ENCODE measurements around the gene RDH8.

Gene RDH8

DNA sequence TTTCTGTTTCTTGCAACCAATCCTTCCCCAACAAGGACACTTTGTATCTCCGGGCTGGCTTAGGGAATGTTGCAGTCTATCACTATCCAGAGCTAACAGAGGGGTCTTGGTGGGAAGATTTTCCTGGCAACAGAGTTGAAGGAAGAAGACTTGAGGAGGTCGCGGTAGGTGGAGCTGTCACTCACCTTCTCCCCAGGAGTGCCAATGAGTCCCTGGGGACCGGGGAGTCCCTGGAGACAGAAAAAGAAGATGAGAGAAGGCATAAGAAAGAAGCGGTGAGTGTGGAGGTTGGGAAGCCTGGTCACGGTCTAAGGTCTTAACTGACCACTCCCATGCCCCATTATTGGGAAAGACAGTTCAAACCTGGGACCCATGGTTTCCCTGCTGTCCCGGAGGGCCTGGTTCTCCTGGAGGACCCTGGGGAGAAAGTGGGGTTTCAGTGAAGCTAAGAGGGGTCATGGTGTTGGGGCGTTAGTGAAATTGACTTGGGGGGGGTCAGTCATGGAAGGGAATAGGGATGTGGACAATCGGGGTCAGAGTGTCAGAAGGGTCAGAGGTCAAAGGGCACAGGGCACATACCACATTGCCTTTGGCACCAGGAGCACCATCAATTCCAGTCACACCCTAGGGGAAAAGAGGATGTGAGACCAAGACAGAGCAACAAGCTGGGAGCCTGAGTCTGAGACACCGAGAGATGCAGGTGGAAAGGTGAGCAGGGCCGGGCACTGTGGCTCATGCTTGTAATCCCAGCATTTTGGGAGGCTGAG lies 21.7 kb upstream of the RDH8 start:
- DNase-seq: no peak
- no peak for TF ChIP-seq EZH2 (optimal IDR thresholded peaks at IDR 0.05; ENCODE audit: low read depth, low read length)
- no peak for TF ChIP-seq EZH2phosphoT487 (IDR thresholded peaks at IDR 0.05; ENCODE audit: low read length)
- TF ChIP-seq, protein P1, sequence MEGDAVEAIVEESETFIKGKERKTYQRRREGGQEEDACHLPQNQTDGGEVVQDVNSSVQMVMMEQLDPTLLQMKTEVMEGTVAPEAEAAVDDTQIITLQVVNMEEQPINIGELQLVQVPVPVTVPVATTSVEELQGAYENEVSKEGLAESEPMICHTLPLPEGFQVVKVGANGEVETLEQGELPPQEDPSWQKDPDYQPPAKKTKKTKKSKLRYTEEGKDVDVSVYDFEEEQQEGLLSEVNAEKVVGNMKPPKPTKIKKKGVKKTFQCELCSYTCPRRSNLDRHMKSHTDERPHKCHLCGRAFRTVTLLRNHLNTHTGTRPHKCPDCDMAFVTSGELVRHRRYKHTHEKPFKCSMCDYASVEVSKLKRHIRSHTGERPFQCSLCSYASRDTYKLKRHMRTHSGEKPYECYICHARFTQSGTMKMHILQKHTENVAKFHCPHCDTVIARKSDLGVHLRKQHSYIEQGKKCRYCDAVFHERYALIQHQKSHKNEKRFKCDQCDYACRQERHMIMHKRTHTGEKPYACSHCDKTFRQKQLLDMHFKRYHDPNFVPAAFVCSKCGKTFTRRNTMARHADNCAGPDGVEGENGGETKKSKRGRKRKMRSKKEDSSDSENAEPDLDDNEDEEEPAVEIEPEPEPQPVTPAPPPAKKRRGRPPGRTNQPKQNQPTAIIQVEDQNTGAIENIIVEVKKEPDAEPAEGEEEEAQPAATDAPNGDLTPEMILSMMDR (IDR thresholded peaks at IDR 0.05; ENCODE audit: low read length): no peak
- Histone ChIP-seq H3K9me3 (replicated peaks; ENCODE audit: insufficient read depth, low read length) (no peaks in the 10 kb centered on the region), H4K20me1 (ENCODE audit: insufficient read depth, low read length) (no peaks in the 10 kb centered on the region), H3K4me3 (ENCODE audit: low read length) (no peak overlapping the region), H3K27ac (ENCODE audit: low read length) (no peak overlapping the region), H3K79me2 (ENCODE audit: low read length) (no peaks in the 10 kb centered on the region), H3K9ac (ENCODE audit: low read length) (no peak overlapping the region), H3K27me3 (replicated peaks; ENCODE audit: insufficient read depth, low read length) (peaks cover 68% of the 10 kb centered on the region), H3K4me2 (ENCODE audit: low read depth, low read length) (no peak overlapping the region), H2AFZ (ENCODE audit: low read length) (no peak overlapping the region), H3K4me1 (ENCODE audit: low read length) (no peaks in the 10 kb centered on the region), H3F3A (ENCODE audit: insufficient read depth, low read length) (no peaks in the 10 kb centered on the region), H3K9me2 (replicated peaks; ENCODE audit: insufficient read depth, low read length) (no peaks in the 10 kb centered on the region), H3K36me3 (replicated peaks; ENCODE audit: insufficient read depth, low read length) (no peaks in the 10 kb centered on the region)

DNA sequence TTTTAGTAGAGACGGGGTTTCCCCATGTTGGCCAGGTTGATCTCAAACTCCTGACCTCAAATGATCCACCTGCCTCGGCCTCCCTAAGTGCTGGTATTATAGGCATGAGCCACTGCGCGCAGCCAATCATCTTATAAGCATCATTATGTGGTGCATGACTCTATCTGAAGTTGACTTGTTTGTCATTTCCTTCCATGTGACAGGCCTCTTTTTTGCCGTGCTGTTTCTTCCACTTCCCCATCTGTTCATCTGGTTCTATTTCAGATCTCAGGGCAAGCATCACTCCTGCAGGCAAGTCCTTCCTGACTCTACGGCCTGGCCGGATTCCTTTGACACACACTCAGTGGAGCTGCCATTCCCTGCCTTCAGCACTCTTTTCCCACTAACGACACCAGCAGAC lies 18.2 kb upstream of the RDH8 start:
- no peaks in the 10 kb centered on the region for H3K79me2 ChIP-seq (ENCODE audit: low read length)
- no peaks in the 10 kb centered on the region for H4K20me1 ChIP-seq (ENCODE audit: insufficient read depth, low read length)
- no peaks in the 10 kb centered on the region for H3K36me3 ChIP-seq (replicated peaks; ENCODE audit: insufficient read depth, low read length)
- no peak overlapping the region for H3K4me2 ChIP-seq (ENCODE audit: low read depth, low read length)
- H2AFZ ChIP-seq (ENCODE audit: low read length): no peak overlapping the region
- no peak overlapping the region for H3K27ac ChIP-seq (ENCODE audit: low read length)
- no peak for DNase-seq
- peaks cover 73% of the 10 kb centered on the region for H3K27me3 ChIP-seq (replicated peaks; ENCODE audit: insufficient read depth, low read length)
- H3K9me3 ChIP-seq (replicated peaks; ENCODE audit: insufficient read depth, low read length): no peaks in the 10 kb centered on the region
- H3K4me3 ChIP-seq (ENCODE audit: low read length): no peak overlapping the region
- H3K9ac ChIP-seq (ENCODE audit: low read length): no peak overlapping the region
- no peaks in the 10 kb centered on the region for H3K4me1 ChIP-seq (ENCODE audit: low read length)
- no peak for TF ChIP-seq EZH2phosphoT487 (IDR thresholded peaks at IDR 0.05; ENCODE audit: low read length)
- TF ChIP-seq EZH2 (optimal IDR thresholded peaks at IDR 0.05; ENCODE audit: low read depth, low read length): no peak
- TF ChIP-seq, protein P1 (IDR thresholded peaks at IDR 0.05; ENCODE audit: low read length): no peak
- H3K9me2 ChIP-seq (replicated peaks; ENCODE audit: insufficient read depth, low read length): no peaks in the 10 kb centered on the region
- no peaks in the 10 kb centered on the region for H3F3A ChIP-seq (ENCODE audit: insufficient read depth, low read length)

DNA sequence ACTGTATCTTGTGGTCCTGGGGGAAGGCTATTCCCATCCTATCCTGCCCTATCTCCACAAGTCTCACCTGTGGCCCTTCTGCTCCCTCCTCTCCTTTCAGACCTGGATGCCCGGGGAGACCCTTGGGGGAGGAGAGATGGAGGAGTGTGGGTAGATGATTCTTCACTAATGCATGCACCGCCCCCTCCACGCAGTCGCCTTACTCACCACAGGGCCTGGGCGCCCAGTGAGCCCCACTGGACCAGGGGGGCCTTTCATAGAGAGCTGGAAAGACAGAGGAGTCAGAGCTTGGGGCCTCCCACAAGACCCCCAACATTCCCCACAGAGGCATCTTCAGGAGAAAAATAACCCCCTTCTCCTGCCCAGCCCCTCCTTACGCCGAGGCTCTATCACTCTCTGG lies 17.3 kb upstream of the RDH8 start:
- Histone ChIP-seq H3K4me1 (ENCODE audit: low read length) (no peaks in the 10 kb centered on the region), H4K20me1 (ENCODE audit: insufficient read depth, low read length) (no peaks in the 10 kb centered on the region), H3K27ac (ENCODE audit: low read length) (no peak overlapping the region), H3K79me2 (ENCODE audit: low read length) (no peaks in the 10 kb centered on the region), H3K4me2 (ENCODE audit: low read depth, low read length) (no peak overlapping the region), H3K9me3 (replicated peaks; ENCODE audit: insufficient read depth, low read length) (no peaks in the 10 kb centered on the region), H3K9me2 (replicated peaks; ENCODE audit: insufficient read depth, low read length) (no peaks in the 10 kb centered on the region), H3K4me3 (ENCODE audit: low read length) (no peak overlapping the region), H3K36me3 (replicated peaks; ENCODE audit: insufficient read depth, low read length) (no peaks in the 10 kb centered on the region), H3F3A (ENCODE audit: insufficient read depth, low read length) (no peaks in the 10 kb centered on the region), H2AFZ (ENCODE audit: low read length) (no peak overlapping the region), H3K9ac (ENCODE audit: low read length) (no peak overlapping the region), H3K27me3 (replicated peaks; ENCODE audit: insufficient read depth, low read length) (peaks cover 71% of the 10 kb centered on the region)
- no peak for TF ChIP-seq EZH2phosphoT487 (IDR thresholded peaks at IDR 0.05; ENCODE audit: low read length)
- no peak for TF ChIP-seq EZH2 (optimal IDR thresholded peaks at IDR 0.05; ENCODE audit: low read depth, low read length)
- TF ChIP-seq, protein P1 (IDR thresholded peaks at IDR 0.05; ENCODE audit: low read length): no peak
- DNase-seq: no peak
